Measurements from ENCODE around the gene SNORC.

GRCh38 chr2:232846055-232846454 lies 24.0 kb upstream of the SNORC start:
- TF ChIP-seq, protein P1, sequence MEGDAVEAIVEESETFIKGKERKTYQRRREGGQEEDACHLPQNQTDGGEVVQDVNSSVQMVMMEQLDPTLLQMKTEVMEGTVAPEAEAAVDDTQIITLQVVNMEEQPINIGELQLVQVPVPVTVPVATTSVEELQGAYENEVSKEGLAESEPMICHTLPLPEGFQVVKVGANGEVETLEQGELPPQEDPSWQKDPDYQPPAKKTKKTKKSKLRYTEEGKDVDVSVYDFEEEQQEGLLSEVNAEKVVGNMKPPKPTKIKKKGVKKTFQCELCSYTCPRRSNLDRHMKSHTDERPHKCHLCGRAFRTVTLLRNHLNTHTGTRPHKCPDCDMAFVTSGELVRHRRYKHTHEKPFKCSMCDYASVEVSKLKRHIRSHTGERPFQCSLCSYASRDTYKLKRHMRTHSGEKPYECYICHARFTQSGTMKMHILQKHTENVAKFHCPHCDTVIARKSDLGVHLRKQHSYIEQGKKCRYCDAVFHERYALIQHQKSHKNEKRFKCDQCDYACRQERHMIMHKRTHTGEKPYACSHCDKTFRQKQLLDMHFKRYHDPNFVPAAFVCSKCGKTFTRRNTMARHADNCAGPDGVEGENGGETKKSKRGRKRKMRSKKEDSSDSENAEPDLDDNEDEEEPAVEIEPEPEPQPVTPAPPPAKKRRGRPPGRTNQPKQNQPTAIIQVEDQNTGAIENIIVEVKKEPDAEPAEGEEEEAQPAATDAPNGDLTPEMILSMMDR (IDR thresholded peaks at IDR 0.05), result no peak
- TF ChIP-seq EZH2 (IDR thresholded peaks at IDR 0.05) (no peak), EZH2phosphoT487 (IDR thresholded peaks at IDR 0.05) (no peak)
